Hematopoietic multipotent progenitor cell treated with erythropoietin and hydrocortisone succinate and interleukin-3 and kit ligand, for 8 days (in vitro differentiated cells): ENCODE measurements around the gene TDO2.
A peak's percentile ranks its signal among the peaks of the same experiment; 100 is the strongest.

Experiments used
- DNase-seq: peaks from one replicate; pipeline ENCODE4 v3.0.0-alpha.2; 2015

Gene TDO2

DNA sequence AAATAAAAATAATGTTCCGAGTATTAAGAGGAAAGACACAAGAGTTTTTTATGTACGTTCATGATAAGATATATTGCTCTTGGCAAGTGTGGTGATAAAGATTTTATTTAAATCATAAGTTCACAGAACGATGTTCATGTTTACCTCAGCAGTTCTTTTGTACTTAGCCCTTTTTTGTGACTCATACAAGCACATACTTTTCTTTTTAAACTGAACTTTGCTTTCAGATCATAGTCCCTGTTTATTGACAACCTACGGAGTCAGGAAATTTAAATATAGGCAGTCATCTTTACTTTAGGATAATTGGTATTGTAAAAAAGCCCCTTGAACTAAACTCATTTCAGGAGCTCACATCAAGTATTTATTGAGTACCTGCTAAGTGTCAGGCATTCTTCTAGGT is 51.4 kb downstream of the TDO2 start:
- no peak for DNase-seq

DNA sequence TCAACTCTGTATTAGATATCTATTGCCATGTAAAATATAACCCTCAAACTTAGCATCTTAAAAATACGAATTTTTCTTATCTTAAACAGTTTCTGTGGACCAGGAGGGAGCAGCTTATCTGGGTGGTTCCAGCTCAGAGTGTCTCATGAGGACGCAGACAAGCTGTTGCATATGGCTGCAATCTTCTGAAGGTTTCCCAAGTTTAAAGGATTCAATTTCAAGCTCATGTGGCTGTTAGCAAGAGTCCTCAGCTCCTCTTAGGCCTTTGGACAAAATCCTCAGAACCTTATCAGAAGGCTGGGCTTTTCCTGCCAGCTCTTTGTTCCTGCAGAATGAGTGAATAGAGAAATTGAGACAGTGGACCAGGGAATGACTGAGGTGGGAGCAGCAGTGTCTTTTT is 53.0 kb downstream of the TDO2 start:
- DNase-seq = peak; percentile 41

DNA sequence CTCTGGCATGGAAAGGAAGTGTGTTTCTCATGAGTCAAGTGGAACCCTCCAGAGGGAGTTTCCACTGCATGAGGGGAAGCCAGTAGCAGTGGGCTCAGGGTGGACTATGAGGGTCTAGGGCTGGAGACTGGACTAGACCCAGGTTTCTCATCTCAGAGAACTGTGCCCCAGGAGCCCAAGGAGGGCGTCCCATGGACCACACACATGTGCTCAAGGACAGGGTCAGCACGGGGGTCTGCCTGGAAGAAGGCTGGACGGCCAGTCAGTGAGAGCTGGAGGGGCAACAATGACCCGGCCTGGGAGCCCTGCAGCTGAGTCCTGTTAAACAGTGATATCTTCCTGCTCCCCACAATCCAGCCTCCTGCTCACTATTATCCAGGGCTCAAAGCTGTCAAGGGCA is 55.9 kb downstream of the TDO2 start:
- no peak for DNase-seq

DNA sequence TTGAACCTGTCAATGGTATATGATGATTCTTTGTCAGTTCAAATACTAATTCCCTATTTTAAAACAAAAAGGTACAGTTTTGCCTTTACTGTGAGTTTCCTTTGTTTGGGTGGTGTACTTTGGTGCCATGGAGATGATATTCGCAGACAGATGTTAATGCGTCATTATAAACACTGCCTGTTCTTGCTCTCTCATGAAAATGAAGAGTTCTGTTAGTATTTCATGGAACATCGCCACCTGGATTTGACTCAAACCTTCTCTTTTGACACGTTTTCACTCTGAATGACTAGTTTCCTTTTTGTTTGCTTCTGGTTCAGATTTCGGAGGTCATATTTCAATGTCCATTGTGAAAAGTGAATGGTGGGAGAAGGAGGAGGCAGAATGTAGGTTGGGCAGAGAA is 57.0 kb downstream of the TDO2 start:
- no peak for DNase-seq

DNA sequence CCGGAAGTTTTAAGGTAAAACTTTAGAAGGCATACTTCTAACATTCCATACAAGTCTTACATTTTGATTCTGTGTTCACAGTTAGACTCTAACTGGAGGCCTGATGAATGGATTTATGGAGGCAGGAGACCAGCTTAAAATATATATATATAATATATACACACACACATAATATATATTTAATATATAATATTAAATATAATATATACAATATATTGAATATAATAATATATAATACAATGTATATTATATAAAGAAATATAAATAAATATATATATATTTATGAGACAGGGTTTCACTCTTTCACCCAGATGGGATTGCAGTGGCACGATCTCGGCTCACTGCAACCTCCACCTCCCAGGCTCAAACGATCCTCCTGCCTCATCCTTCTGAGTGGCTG is 58.1 kb downstream of the TDO2 start:
- no peak for DNase-seq

DNA sequence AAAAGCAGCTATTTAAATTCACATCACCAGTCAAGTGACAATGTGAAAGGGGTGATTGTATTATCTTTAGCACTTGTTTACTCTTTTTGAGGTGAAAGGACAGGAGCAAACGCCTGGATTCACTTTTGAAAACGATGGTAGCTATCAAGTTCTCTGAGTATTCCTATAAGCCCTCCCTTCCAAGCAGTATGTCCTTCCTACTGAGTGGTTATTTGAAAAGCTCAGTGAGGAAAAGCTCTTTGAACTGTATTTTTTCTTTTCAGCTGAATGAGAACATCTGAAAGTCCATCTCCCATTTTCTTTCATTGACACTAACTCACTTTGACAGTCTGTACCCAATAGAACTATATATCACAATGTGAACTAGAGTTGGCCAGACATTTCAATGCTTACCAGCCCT is 59.3 kb downstream of the TDO2 start:
- DNase-seq = no peak

DNA sequence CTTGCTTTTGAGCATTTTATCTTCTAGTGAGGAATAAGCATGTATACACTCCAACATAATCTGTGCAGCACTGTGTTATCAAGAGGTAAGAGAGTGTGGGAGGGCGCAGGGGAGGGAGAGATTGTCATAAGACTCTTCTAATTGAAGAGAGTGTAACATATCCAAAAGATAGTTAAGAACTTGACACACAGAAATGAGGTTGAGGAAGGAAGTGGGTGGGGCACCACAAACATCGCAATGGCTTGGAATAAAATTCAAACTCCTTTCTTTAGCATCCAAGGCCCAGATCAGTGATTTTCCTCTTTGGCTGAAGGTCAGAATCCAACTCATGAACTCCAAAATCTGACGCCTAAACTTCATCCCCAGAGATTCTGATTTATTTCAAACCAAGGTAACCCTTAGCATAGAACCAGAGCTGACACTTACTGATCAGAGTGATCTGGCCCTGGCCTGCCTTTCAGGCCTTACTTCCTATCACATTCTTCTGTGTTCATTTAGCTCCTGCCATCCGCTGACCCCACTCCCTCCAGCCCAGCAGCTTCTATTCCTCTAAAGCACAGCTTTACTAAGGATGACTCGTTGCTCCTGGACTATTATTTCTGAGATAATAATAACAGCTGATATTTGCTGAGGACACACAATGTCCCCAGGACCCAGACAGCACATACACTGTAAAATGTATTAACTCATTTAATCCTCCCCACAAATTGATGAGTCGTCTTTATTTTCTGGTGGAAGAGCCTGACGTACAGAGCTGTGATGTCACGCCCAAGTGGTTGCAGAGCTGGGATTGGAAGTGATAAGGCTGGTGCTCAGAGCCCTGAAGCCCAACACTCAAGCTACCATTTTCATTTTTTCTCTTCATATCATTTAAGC is 60.8 kb downstream of the TDO2 start:
- no peak for DNase-seq

DNA sequence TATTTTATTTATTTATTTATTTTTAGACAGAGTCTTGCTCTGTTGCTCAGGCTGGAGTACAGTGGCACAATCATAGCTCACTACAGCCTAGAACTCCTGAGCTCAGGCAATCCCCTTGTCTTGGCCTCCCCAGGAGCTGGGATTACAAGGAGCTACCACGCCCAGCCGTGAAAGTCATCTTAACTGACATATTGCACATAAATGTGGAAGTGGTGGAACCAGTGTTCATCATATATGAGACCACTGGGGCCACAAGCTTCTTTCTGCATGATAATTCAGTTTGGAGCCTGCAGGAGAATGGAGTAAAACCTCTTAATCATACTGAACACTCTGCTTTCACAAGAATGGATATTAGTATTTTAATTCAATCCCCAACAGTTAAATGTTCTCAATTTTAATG is 62.7 kb downstream of the TDO2 start:
- no peak for DNase-seq

DNA sequence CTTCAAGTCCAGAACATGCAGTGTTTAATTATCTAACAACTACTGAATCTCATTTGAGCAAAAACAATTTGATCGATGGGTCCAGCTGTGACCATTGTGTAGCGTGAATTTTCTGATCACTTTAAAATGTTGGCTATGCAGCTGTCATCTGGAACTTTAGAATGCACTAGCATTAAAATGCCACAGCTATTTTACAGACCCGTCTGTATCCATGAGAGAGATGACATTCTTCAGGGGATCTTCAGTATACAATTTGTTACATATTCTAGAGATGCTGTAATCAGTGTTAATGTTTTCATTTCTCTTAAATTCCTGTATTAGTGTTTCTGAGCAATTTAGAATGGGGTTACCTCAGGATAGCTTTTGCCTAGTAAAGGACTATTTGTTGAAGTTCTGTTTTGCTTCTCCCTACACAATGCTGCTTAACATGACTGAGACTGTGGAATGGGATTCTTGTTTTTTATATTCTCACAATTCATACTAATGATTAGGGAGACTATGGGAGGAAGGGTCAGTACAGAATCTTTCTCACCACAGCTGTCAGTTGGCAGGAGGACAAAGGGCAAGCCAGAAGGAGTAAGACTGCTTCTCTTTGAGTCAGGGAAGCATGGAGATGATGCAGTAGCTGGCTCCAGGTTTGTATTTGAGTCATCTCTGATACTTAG is 63.4 kb downstream of the TDO2 start:
- DNase-seq = no peak
